GM18517 (cell line): ENCODE measurements around the gene STT3B.
A peak's percentile ranks its signal among the peaks of the same experiment; 100 is the strongest.

Experiments used
- ATAC-seq: cut with Tn5 transposase; IDR thresholded peaks from one replicate; pipeline ENCODE4 v1.9.1; 2021; ENCODE audit warnings: mild to moderate bottlenecking, moderate library complexity; ENCODE audit not compliant: unreplicated experiment

Gene STT3B

GRCh38 chr3:31516757-31517156 lies 16.0 kb upstream of the STT3B start:
- no peak for ATAC-seq

DNA sequence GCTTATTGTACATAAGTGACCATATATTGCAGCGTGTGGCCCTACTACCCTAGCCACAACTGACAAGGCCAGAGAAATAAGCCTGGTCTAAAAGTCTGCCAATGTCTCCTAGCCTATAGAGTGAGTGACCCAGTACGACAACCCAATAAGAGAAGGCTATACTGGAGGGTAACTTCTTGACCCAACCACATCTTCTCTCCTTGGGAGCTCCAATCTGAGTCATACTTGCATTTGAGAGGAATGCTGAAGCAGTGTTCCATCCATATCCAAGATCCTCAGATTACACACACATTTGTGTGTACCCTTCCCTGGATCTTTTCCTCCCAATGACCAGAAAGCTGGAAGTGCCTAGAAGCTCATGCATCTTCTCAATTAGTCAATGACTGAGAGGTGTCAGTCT lies 11.3 kb upstream of the STT3B start:
- ATAC-seq, result no peak

- ATAC-seq, result peak; percentile 66
These were observed 10.6 kb upstream of the STT3B start for GRCh38 chr3:31522152-31522551.

DNA sequence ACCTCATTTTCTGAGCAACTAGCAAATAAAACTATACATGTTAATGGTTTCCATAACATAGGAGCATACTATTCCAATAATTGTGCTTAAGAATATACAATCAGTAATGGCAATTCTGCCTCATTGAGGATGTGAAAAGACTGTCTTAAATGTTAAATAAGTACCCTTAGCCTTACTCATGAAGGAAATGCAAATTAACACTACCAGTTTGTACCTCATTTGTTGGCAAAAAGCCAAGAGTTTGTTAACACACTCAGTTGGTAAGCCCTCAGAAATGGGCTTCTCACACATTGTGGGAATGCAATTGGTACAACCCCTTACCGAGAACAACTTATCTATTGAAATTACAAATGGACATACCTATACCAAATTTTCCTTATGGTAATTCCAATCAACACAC lies 9.2 kb upstream of the STT3B start:
- no peak for ATAC-seq

GRCh38 chr3:31525532-31525931 lies 7.2 kb upstream of the STT3B start:
- no peak for ATAC-seq

GRCh38 chr3:31529421-31529820 lies 3.3 kb upstream of the STT3B start:
- ATAC-seq, result no peak

- ATAC-seq, result no peak
These were observed 2.4 kb upstream of the STT3B start for GRCh38 chr3:31530039-31530959.

DNA sequence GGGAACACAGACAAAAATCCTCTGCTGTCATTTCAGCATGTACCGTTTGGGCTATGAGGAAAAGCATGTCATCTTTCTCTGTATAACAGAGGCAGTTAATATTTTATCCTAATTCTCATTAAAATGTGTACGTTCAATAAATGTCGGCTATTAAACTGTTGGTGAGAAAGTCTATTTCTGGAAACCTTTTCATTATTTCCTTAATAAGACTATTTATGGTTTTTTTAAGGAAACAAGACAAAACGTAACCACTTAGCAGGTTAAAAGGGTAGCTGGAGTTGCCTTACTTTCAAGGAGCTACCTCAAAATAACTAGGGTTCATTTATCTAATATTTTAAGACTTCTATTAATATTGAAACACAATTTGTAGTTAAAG lies 1.8 kb upstream of the STT3B start:
- no peak for ATAC-seq

- no peak for ATAC-seq
These were observed 1.2 kb upstream of the STT3B start for GRCh38 chr3:31531452-31531991.

DNA sequence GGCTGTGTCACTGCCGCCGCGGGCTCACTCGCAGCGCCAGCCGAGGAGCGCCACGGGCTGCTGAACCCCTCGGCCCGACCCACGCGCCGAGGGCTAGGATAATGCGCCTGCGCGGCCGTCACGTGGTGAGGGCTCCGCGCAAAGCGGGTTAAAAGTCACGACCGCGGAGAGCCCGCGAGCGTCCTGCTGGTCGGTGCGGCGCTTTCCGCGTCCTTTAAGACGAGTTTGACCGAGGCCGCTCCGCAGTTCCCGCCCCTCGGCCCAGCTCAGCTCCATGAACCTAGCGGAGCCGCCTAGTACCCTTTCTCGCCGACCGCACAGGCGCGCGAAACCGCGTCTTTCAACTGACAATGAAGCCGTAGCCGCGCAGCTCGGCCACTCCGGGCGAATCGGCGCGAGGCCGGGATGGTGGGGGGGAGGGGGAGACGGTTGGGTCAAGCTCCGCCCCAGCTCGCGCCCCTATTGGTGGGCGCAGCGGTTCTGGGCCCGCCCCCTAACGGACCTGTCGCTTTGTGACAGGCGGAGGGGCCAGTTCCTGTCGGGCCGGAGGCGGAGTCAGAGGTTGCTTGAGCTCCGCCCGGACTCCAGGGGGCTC lies 636 bp upstream of the STT3B start:
- ATAC-seq, result peak; percentile 73

DNA sequence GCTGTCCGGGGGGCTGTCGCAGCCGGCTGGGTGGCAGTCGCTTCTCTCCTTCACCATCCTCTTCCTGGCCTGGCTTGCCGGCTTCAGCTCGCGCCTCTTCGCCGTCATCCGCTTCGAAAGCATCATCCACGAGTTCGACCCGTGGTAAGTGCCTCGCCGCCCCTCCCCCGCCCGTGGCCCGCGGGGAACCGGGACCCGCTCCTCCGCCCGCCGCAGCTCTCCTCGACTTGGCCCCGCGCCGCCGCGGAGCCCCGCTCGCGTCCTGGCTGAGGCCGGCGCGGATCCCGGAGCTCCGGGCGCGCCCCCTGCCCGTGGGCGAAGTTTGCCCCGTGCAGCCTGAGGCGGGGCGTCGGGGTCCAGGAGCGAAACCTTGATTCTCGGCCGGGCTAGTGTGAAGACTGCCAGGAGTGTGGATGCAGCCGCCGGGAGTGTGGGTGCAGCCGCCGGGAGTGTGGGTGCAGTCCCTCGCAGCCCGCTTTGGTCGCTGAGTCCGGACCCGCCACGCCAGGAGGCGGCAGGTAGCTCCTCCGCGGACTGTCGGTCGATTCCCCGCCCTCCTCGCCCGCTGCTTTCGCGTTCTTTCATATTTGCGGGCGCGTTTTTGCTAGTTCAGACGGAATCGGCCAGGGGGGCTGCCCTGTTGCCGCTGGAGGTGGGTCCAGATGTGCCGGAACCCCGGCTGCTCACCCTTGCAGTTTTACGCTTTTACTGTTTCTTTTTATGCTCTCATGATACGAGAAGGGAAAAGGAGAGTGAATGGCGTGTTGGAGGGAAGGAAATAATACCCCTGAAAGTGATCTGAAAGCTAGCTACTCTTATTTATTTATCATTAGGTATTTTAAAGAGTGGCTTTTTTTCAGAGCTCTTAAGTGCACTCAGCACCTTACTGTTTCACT lies 692 bp downstream of the STT3B start:
- ATAC-seq, result peak; percentile 12

- peak; percentile 4 for ATAC-seq
These were observed 1.3 kb downstream of the STT3B start for GRCh38 chr3:31534065-31534425.

- ATAC-seq, result no peak
These were observed 3.8 kb downstream of the STT3B start for GRCh38 chr3:31536497-31536896.

GRCh38 chr3:31538801-31539200 lies 6.1 kb downstream of the STT3B start:
- ATAC-seq, result no peak

- no peak for ATAC-seq
These were observed 6.5 kb downstream of the STT3B start for GRCh38 chr3:31539275-31539674.

DNA sequence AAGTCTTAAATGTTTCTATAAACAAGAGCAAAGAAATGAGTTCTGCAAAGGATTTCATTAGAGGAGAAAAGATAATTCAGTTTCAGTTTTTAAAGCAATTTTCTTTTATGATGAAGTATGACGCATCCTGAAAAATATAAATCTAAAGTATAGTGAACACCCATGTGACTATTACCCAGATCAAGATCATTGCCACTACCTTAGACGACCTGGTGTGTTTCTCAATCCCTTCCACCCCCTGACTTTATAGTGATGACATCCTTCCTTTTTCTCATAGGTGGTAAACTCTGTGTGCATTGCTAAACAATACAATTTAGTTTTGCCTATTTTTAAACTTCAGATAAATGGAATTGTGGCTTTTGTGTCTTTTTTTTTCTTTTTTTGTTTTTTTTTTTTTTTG lies 8.4 kb downstream of the STT3B start:
- ATAC-seq, result no peak

- no peak for ATAC-seq
These were observed 9.5 kb downstream of the STT3B start for GRCh38 chr3:31542246-31542645.

DNA sequence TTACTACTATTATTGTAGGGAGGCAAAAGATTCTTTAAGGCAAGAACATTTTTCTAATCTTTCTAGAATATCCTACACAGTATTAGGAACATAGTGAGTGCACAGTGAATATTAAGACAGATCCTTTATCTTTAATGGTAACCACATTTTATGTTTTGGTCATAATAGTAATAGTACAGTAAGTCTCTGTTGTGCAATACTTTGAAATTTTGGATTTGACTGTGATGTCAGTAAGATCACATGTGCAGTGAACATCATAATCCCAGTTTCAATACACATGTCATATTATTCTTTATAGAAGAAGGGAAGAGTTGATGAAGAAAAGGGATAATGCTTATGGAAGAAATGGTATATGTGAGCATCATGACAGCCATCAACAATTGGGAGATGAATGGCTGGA lies 10.7 kb downstream of the STT3B start:
- ATAC-seq, result no peak

DNA sequence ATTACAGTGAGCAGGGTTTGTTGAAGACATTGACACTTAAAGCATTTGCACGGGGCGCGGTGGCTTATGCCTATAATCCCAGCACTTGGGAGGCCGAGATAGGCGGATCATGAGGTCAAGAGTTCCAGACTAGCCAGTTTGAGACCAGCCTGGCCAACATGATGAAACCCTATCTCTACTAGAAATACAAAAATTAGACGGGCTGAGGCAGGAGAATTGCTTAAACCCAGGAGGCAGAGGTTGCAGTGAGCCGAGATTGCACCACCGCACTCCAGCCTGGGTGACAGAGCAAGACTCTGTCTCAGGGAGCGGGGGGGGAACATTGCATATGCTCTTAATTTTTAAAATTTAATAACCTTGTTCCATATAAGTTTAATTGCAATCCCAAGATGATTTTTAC lies 11.9 kb downstream of the STT3B start:
- ATAC-seq, result no peak

GRCh38 chr3:31546162-31546561 lies 13.4 kb downstream of the STT3B start:
- ATAC-seq, result no peak

DNA sequence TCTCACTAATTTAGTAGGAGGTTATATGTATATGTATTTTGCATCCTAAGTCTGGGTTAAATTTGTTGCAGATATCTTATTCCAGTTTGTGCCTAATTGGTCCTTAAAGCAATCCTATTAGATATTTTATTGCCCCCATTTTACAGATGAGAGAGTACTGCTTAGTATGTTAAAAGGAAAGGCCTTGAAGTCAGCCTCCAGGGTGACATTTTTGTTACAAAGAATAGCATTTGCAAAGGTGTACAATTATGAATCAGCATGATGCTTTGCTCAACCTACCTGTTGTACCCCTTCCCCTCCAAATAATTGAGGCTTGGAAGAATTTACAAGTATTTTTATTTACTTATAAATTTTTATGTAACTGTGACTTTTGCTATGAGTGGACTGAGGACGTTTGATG lies 14.0 kb downstream of the STT3B start:
- ATAC-seq, result no peak
